IPS-18c (cell line): ENCODE results near the gene FAM222B.
A peak's percentile ranks its signal among the peaks of the same experiment; 100 is the strongest.
"Not testable (repeated sequence)": the region's sequence is repeated elsewhere in the genome, so short reads cannot be mapped to it uniquely, and the experiment has no call there.

Experiments used
- H3K4me3 ChIP-seq: 2 replicates; pipeline ENCODE4 v1.7.0; 2013; ENCODE audit warnings: low read depth, mild to moderate bottlenecking, low read length, moderate library complexity; ENCODE audit not compliant: insufficient read depth
- H3K9me3 ChIP-seq: one replicate; pipeline ENCODE4 v1.6.1; 2013; ENCODE audit warnings: mild to moderate bottlenecking, low read length, moderate library complexity; ENCODE audit not compliant: control insufficient read depth, insufficient read depth

FAM222B gene

GRCh38 chr17:28744972-28745785 lies 97.4 kb downstream of the FAM222B start:
- H3K9me3 ChIP-seq = no peaks in the 10 kb centered on the region
- peak overlapping the region; percentile 74 for H3K4me3 ChIP-seq

- Histone ChIP-seq H3K4me3 (peak overlapping the region; percentile 74), H3K9me3 (no peaks in the 10 kb centered on the region)
These were observed 98.3 kb downstream of the FAM222B start for GRCh38 chr17:28744104-28744971.

- H3K4me3 ChIP-seq = peak within 1 kb of the TSS; percentile 84
These were observed 99.1 kb downstream of the FAM222B start, which contains the start of gene TRAF4 for GRCh38 chr17:28743243-28744103. Gene TRAF4, plus strand, starts transcription at chr17:28744011. Its CDS starts 102 bp downstream, at chr17:28744113.

GRCh38 chr17:28741358-28742349 lies 100.9 kb downstream of the FAM222B start:
- Histone ChIP-seq H3K4me3 (no peak overlapping the region), H3K9me3 (no peaks in the 10 kb centered on the region)

More at GRCh38 chr17:28743243-28744103, 99.1 kb downstream of the FAM222B start, which contains the start of gene TRAF4:
- H3K9me3 ChIP-seq = no peaks in the 10 kb centered on the region

- Histone ChIP-seq H3K9me3 (no peaks in the 10 kb centered on the region), H3K4me3 (no peak overlapping the region)
These were observed 101.9 kb downstream of the FAM222B start for GRCh38 chr17:28740406-28741357.

GRCh38 chr17:28738680-28739384 lies 103.8 kb downstream of the FAM222B start:
- Histone ChIP-seq H3K9me3 (no peaks in the 10 kb centered on the region), H3K4me3 (no peak overlapping the region)

GRCh38 chr17:28737770-28738679 lies 104.6 kb downstream of the FAM222B start:
- no peak overlapping the region for H3K4me3 ChIP-seq

GRCh38 chr17:28737316-28737715 lies 105.3 kb downstream of the FAM222B start:
- H3K4me3 ChIP-seq = no peak overlapping the region; the same call in 1 of the 2 replicates
- no peaks in the 10 kb centered on the region for H3K9me3 ChIP-seq

More at GRCh38 chr17:28737770-28738679, 104.6 kb downstream of the FAM222B start:
- no peaks in the 10 kb centered on the region for H3K9me3 ChIP-seq

GRCh38 chr17:28735913-28736769 lies 106.4 kb downstream of the FAM222B start:
- not testable (repeated sequence) for H3K9me3 ChIP-seq, H3K4me3 ChIP-seq

GRCh38 chr17:28735242-28735722 lies 107.3 kb downstream of the FAM222B start:
- Histone ChIP-seq H3K9me3 (no peaks in the 10 kb centered on the region), H3K4me3 (no peak overlapping the region)

- no peak overlapping the region for H3K4me3 ChIP-seq
These were observed 107.8 kb downstream of the FAM222B start for GRCh38 chr17:28734712-28735241.

GRCh38 chr17:28733346-28733745 lies 109.2 kb downstream of the FAM222B start:
- H3K4me3 ChIP-seq = no peak overlapping the region
- no peaks in the 10 kb centered on the region for H3K9me3 ChIP-seq

More at GRCh38 chr17:28734712-28735241, 107.8 kb downstream of the FAM222B start:
- H3K9me3 ChIP-seq = no peaks in the 10 kb centered on the region
